Neural cell (in vitro differentiated cells): Measurements from ENCODE around the gene IL18R1. TPM values are rescaled to one million over a fixed set of nuclear protein-coding genes. Genes with fewer than 3 reads are reported as not detected.

Experiments
- H2AFZ ChIP-seq: fragments of 200-600, 300-800 bp; sonication (generic), shearing (Covaris generic); 2 replicates; pipeline ENCODE4 v1.6.0; 2014; ENCODE audit warnings: low read depth, mild to moderate bottlenecking, antibody characterized with exemption, low read length, moderate library complexity
- H3F3A ChIP-seq: fragments of 200-600 bp; shearing (Covaris generic); 2 replicates; pipeline ENCODE4 v1.6.1; 2016; ENCODE audit warnings: mild to moderate bottlenecking, moderate library complexity, mixed read lengths, antibody characterized with exemption, low read length; ENCODE audit not compliant: insufficient read depth, poor library complexity, severe bottlenecking
- H3K27ac ChIP-seq: fragments of 200-600, 300-800 bp; sonication (generic), shearing (Covaris generic); 2 replicates; pipeline ENCODE4 v1.5.1; 2014; ENCODE audit warnings: mild to moderate bottlenecking, low read length, moderate library complexity
- H3K27me3 ChIP-seq: fragments of 300-800, 200-600 bp; sonication (generic), shearing (Covaris generic); 2 replicates; pipeline ENCODE4 v1.6.0; 2014; ENCODE audit warnings: mild to moderate bottlenecking, low read depth, low read length, moderate library complexity; ENCODE audit not compliant: insufficient read depth
- H3K36me3 ChIP-seq: fragments of 300-800, 200-600 bp; sonication (generic), shearing (Covaris generic); 2 replicates; pipeline ENCODE4 v1.5.1; 2014; ENCODE audit warnings: mild to moderate bottlenecking, antibody characterized with exemption, low read length, moderate library complexity; ENCODE audit not compliant: insufficient read depth
- H3K4me2 ChIP-seq: fragments of 300-800, 200-600 bp; sonication (generic), shearing (Covaris generic); 2 replicates; pipeline ENCODE4 v1.6.0; 2014; ENCODE audit warnings: mild to moderate bottlenecking, low read length
- H3K4me3 ChIP-seq: fragments of 300-800, 200-600 bp; sonication (generic), shearing (Covaris generic); 2 replicates; pipeline ENCODE4 v1.5.1; 2014; ENCODE audit warnings: mild to moderate bottlenecking, low read length, moderate library complexity
- H3K79me2 ChIP-seq: fragments of 200-600 bp; shearing (Covaris generic); replicated peaks from 2 replicates; pipeline ENCODE4 v1.6.0; 2014; ENCODE audit warnings: mild to moderate bottlenecking, low read length, moderate library complexity; ENCODE audit not compliant: insufficient read depth
- H3K9ac ChIP-seq: fragments of 300-800, 200-600 bp; sonication (generic), shearing (Covaris generic); 2 replicates; pipeline ENCODE4 v1.6.1; 2016; ENCODE audit warnings: mild to moderate bottlenecking, low read length, mixed read lengths
- H3K9me2 ChIP-seq: fragments of 200-600 bp; shearing (Covaris generic); 2 replicates; pipeline ENCODE4 v1.6.1; 2016; ENCODE audit warnings: mild to moderate bottlenecking, low read length, mixed read lengths; ENCODE audit not compliant: insufficient read depth
- H3K9me3 ChIP-seq: fragments of 200-600, 300-800 bp; sonication (generic), shearing (Covaris generic); 2 replicates; pipeline ENCODE4 v1.6.1; 2016; ENCODE audit warnings: mild to moderate bottlenecking, mixed run types, low read length, moderate library complexity, mixed read lengths
- H4K20me1 ChIP-seq: fragments of 200-600 bp; shearing (Covaris generic); 2 replicates; pipeline ENCODE4 v1.6.1; 2016; ENCODE audit warnings: mild to moderate bottlenecking, mixed run types; ENCODE audit not compliant: insufficient read depth
- EP300 ChIP-seq: fragments of 450-650 bp; conservative IDR thresholded peaks from 2 replicates; pipeline ENCODE4 v1.6.1; 2014; ENCODE audit warnings: antibody characterized with exemption, mild to moderate bottlenecking, moderate library complexity; ENCODE audit not compliant: poor library complexity, severe bottlenecking
- EZH2 ChIP-seq: fragments of 200-600, 300-800 bp; shearing (Covaris generic), sonication (generic); IDR thresholded peaks from 2 replicates; pipeline ENCODE4 v1.6.1; 2014; ENCODE audit warnings: antibody characterized with exemption, low read length, borderline replicate concordance, mild to moderate bottlenecking; ENCODE audit not compliant: insufficient read depth, poor library complexity, severe bottlenecking
- MXI1 ChIP-seq: fragments of 450-650 bp; conservative IDR thresholded peaks from 2 replicates; pipeline ENCODE4 v1.6.1; 2014; ENCODE audit warnings: antibody characterized with exemption, mild to moderate bottlenecking; ENCODE audit not compliant: poor library complexity, severe bottlenecking
- POLR2AphosphoS5 ChIP-seq: IDR thresholded peaks from 2 replicates; pipeline ENCODE4 v1.6.1; 2012
- RAD21 ChIP-seq: fragments of 450-650 bp; conservative IDR thresholded peaks from 2 replicates; pipeline ENCODE4 v1.6.1; 2014; ENCODE audit warnings: antibody characterized with exemption, mild to moderate bottlenecking, moderate library complexity
- SMC3 ChIP-seq: fragments of 450-650 bp; conservative IDR thresholded peaks from 2 replicates; pipeline ENCODE4 v1.6.1; 2014; ENCODE audit warnings: antibody characterized with exemption, mild to moderate bottlenecking, moderate library complexity; ENCODE audit not compliant: poor library complexity
- TAF1 ChIP-seq: IDR thresholded peaks from 2 replicates; pipeline ENCODE4 v1.6.1; 2012; ENCODE audit warnings: low read depth
- polyA plus RNA-seq: library from polyadenylated mRNA; depleted of rRNA; stranded (reverse); fragments of >200 nt; gene quantifications from 2 replicates; pipeline ENCODE4 v1.2.3, GENCODE V29; 2014
- TF ChIP-seq, protein P1 (sequence below): fragments of 450-650 bp; IDR thresholded peaks from 2 replicates; pipeline ENCODE4 v1.5.1; 2014; ENCODE audit warnings: antibody characterized with exemption, mild to moderate bottlenecking, moderate library complexity; ENCODE audit not compliant: poor library complexity, severe bottlenecking
- TF ChIP-seq, protein P2 (sequence below): IDR thresholded peaks from 2 replicates; pipeline ENCODE4 v1.6.1; 2012; ENCODE audit warnings: borderline replicate concordance

Gene IL18R1
- polyA plus RNA-seq, 1 donor from 2014 or later = 0.09 TPM

GRCh38 chr2:102367331-102367971 is 11.9 kb downstream of the IL18R1 start:
- Histone ChIP-seq H3K79me2 (no peaks in the 10 kb centered on the region), H2AFZ (no peak overlapping the region), H3K27ac (no peak overlapping the region), H4K20me1 (no peaks in the 10 kb centered on the region), H3K27me3 (no peaks in the 10 kb centered on the region), H3K4me3 (no peak overlapping the region), H3K9me2 (no peaks in the 10 kb centered on the region), H3K9me3 (no peaks in the 10 kb centered on the region), H3F3A (no peaks in the 10 kb centered on the region), H3K36me3 (no peaks in the 10 kb centered on the region), H3K4me2 (no peak overlapping the region), H3K9ac (no peak overlapping the region)
- TF ChIP-seq EZH2 = no peak
- TF ChIP-seq, protein P1, sequence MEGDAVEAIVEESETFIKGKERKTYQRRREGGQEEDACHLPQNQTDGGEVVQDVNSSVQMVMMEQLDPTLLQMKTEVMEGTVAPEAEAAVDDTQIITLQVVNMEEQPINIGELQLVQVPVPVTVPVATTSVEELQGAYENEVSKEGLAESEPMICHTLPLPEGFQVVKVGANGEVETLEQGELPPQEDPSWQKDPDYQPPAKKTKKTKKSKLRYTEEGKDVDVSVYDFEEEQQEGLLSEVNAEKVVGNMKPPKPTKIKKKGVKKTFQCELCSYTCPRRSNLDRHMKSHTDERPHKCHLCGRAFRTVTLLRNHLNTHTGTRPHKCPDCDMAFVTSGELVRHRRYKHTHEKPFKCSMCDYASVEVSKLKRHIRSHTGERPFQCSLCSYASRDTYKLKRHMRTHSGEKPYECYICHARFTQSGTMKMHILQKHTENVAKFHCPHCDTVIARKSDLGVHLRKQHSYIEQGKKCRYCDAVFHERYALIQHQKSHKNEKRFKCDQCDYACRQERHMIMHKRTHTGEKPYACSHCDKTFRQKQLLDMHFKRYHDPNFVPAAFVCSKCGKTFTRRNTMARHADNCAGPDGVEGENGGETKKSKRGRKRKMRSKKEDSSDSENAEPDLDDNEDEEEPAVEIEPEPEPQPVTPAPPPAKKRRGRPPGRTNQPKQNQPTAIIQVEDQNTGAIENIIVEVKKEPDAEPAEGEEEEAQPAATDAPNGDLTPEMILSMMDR = no peak
- TF ChIP-seq POLR2AphosphoS5 = no peak

GRCh38 chr2:102368461-102369109 is 13.0 kb downstream of the IL18R1 start:
- no peaks in the 10 kb centered on the region for H4K20me1 ChIP-seq
- no peak overlapping the region for H3K9ac ChIP-seq
- no peaks in the 10 kb centered on the region for H3K9me3 ChIP-seq
- H3K27me3 ChIP-seq = no peaks in the 10 kb centered on the region
- H2AFZ ChIP-seq = no peak overlapping the region
- no peak overlapping the region for H3K4me2 ChIP-seq
- H3F3A ChIP-seq = no peaks in the 10 kb centered on the region
- H3K27ac ChIP-seq = no peak overlapping the region
- TF ChIP-seq, protein P1 = no peak
- TF ChIP-seq RAD21 = no peak
- TF ChIP-seq EP300 = no peak
- TF ChIP-seq SMC3 = no peak
- no peak for TF ChIP-seq MXI1
- TF ChIP-seq, protein P2, sequence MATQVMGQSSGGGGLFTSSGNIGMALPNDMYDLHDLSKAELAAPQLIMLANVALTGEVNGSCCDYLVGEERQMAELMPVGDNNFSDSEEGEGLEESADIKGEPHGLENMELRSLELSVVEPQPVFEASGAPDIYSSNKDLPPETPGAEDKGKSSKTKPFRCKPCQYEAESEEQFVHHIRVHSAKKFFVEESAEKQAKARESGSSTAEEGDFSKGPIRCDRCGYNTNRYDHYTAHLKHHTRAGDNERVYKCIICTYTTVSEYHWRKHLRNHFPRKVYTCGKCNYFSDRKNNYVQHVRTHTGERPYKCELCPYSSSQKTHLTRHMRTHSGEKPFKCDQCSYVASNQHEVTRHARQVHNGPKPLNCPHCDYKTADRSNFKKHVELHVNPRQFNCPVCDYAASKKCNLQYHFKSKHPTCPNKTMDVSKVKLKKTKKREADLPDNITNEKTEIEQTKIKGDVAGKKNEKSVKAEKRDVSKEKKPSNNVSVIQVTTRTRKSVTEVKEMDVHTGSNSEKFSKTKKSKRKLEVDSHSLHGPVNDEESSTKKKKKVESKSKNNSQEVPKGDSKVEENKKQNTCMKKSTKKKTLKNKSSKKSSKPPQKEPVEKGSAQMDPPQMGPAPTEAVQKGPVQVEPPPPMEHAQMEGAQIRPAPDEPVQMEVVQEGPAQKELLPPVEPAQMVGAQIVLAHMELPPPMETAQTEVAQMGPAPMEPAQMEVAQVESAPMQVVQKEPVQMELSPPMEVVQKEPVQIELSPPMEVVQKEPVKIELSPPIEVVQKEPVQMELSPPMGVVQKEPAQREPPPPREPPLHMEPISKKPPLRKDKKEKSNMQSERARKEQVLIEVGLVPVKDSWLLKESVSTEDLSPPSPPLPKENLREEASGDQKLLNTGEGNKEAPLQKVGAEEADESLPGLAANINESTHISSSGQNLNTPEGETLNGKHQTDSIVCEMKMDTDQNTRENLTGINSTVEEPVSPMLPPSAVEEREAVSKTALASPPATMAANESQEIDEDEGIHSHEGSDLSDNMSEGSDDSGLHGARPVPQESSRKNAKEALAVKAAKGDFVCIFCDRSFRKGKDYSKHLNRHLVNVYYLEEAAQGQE = no peak
- no peak for TF ChIP-seq TAF1
- no peak for TF ChIP-seq EZH2
- no peak for TF ChIP-seq POLR2AphosphoS5
- H3K36me3 ChIP-seq = no peaks in the 10 kb centered on the region
- H3K9me2 ChIP-seq = no peaks in the 10 kb centered on the region
- H3K4me3 ChIP-seq = no peak overlapping the region
- no peaks in the 10 kb centered on the region for H3K79me2 ChIP-seq
